H1 (cell line): ENCODE measurements around the gene ACVR1. TPM values are rescaled to one million over a fixed set of nuclear protein-coding genes. Genes with fewer than 3 reads are reported as not detected.

Experiments used
- CTCF ChIA-PET: fragments of 300-600 bp; sonication (Branson Sonifier 250); formaldehyde crosslinking; loops from one replicate; lab custom pipeline; 2021; ENCODE audit not compliant: partially characterized antibody; lab: Charles Lee
- POLR2A ChIA-PET: fragments of 300-600 bp; sonication (Branson Sonifier 250); formaldehyde crosslinking; loops from one replicate; lab custom pipeline; 2021; ENCODE audit warnings: inconsistent platforms; ENCODE audit not compliant: partially characterized antibody; lab: Charles Lee
- DNase-seq, 2 experiments: peaks; one replicate each; pipeline versions ENCODE4 v3.0.0 to v3.0.0-alpha.2; 2010 to 2022; ENCODE audit warnings: low spot score in 2 of 2, low read depth in 1 of 2, mixed read lengths in 1 of 2
- FAIRE-seq: peaks from 2 replicates; lab custom pipeline; 2011; peaks lifted over from hg19 to GRCh38; lab: Jason Lieb, UNC
- H2AFZ ChIP-seq: 2 replicates; pipeline ENCODE4 v1.8.1; 2012; ENCODE audit warnings: low read length, inconsistent platforms
- H2AK5ac ChIP-seq: 2 replicates; pipeline ENCODE4 v1.6.1; 2013; ENCODE audit warnings: low read depth, low read length
- H2BK120ac ChIP-seq: replicated peaks from 2 replicates; pipeline ENCODE3; 2013; ENCODE audit warnings: low read depth, low read length, inconsistent platforms
- H2BK12ac ChIP-seq: 2 replicates; pipeline ENCODE4 v1.6.1; 2013; ENCODE audit warnings: low read depth, low read length
- H2BK15ac ChIP-seq: 2 replicates; pipeline ENCODE4 v1.6.1; 2013; ENCODE audit warnings: low read length
- H2BK20ac ChIP-seq: 2 replicates; pipeline ENCODE4 v1.6.1; 2013; ENCODE audit warnings: low read length
- H2BK5ac ChIP-seq: 2 replicates; pipeline ENCODE4 v1.6.1; 2013; ENCODE audit warnings: low read depth, low read length
- H3K14ac ChIP-seq: 2 replicates; pipeline ENCODE4 v1.6.1; 2013; ENCODE audit warnings: inconsistent platforms; ENCODE audit not compliant: insufficient read length
- H3K18ac ChIP-seq: 2 replicates; pipeline ENCODE4 v1.6.1; 2013; ENCODE audit warnings: low read length; ENCODE audit errors: extremely low read depth
- H3K23ac ChIP-seq: 2 replicates; pipeline ENCODE4 v1.6.1; 2013; ENCODE audit warnings: inconsistent platforms; ENCODE audit not compliant: insufficient read length
- H3K23me2 ChIP-seq: 2 replicates; pipeline ENCODE4 v1.6.1; 2013; ENCODE audit warnings: low read depth, low read length
- H3K27ac ChIP-seq: 2 replicates; pipeline ENCODE4 v1.6.1; 2011; ENCODE audit warnings: low read depth, low read length, inconsistent platforms
- H3K27me3 ChIP-seq, 4 experiments: replicated peaks in 1 of 4; 1 replicate in 1 of 4; 2 replicates in 3 of 4; pipeline versions ENCODE4 v1.6.1 to v1.8.1; 2011 to 2013; ENCODE audit warnings: low read length in 3 of 4, mild to moderate bottlenecking in 3 of 4, inconsistent platforms in 2 of 4, mixed read lengths in 2 of 4, moderate library complexity in 1 of 4; ENCODE audit not compliant: control insufficient read depth in 3 of 4, insufficient read depth in 3 of 4; ENCODE audit errors: extremely low read depth in 1 of 4
- H3K36me3 ChIP-seq, 4 experiments: 2 replicates each; pipeline versions ENCODE4 v1.6.1 to v1.8.1; 2011 to 2013; ENCODE audit warnings: mild to moderate bottlenecking in 4 of 4, low read length in 3 of 4, moderate library complexity in 2 of 4, control low read depth in 1 of 4, inconsistent platforms in 1 of 4; ENCODE audit not compliant: insufficient read depth in 4 of 4, control insufficient read depth in 2 of 4
- H3K4ac ChIP-seq: replicated peaks from 2 replicates; pipeline ENCODE3; 2013; ENCODE audit warnings: low read length, low read depth, mixed read lengths, inconsistent platforms; ENCODE audit not compliant: insufficient read length
- H3K4me1 ChIP-seq, 4 experiments: replicated peaks in 1 of 4; 1 replicate in 1 of 4; 2 replicates in 3 of 4; pipeline versions ENCODE4 v1.6.1 to v1.8.1; 2011 to 2013; ENCODE audit warnings: low read length in 3 of 4, inconsistent platforms in 2 of 4, mixed read lengths in 1 of 4; ENCODE audit not compliant: insufficient read depth in 4 of 4, control insufficient read depth in 3 of 4
- H3K4me2 ChIP-seq, 2 experiments: 2 replicates each; pipeline versions ENCODE4 v1.6.1 to v1.8.1; 2011 to 2013; ENCODE audit warnings: low read depth in 2 of 2, low read length in 2 of 2, control low read depth in 1 of 2, inconsistent platforms in 1 of 2, mild to moderate bottlenecking in 1 of 2; ENCODE audit not compliant: insufficient read depth in 1 of 2
- H3K4me3 ChIP-seq, 4 experiments: fragments of 200-600, 300-600 bp in 1 of 4; sonication (generic), shearing (Covaris generic), sonication (Bioruptor Twin) in 1 of 4; 2 replicates each; pipeline versions ENCODE4 v1.5.1 to v1.8.1; 2011 to 2016; ENCODE audit warnings: low read length in 4 of 4, low read depth in 3 of 4, control low read depth in 2 of 4, inconsistent platforms in 2 of 4, mild to moderate bottlenecking in 2 of 4, mixed read lengths in 1 of 4, moderate library complexity in 1 of 4; ENCODE audit not compliant: insufficient read depth in 2 of 4; ENCODE audit errors: extremely low read depth in 1 of 4
- H3K56ac ChIP-seq: replicated peaks from 2 replicates; pipeline ENCODE3; 2013; ENCODE audit warnings: low read depth, mild to moderate bottlenecking, mixed read lengths, low read length, inconsistent platforms; ENCODE audit not compliant: insufficient read length
- H3K79me1 ChIP-seq: 2 replicates; pipeline ENCODE4 v1.6.1; 2013; ENCODE audit warnings: low read depth, low read length, control low read depth
- H3K79me2 ChIP-seq, 2 experiments: 2 replicates each; pipeline versions ENCODE4 v1.6.1 to v1.8.1; 2012 to 2013; ENCODE audit warnings: low read length in 2 of 2, mild to moderate bottlenecking in 2 of 2, inconsistent platforms in 1 of 2; ENCODE audit not compliant: insufficient read depth in 2 of 2, control insufficient read depth in 1 of 2
- H3K9ac ChIP-seq, 4 experiments: replicated peaks in 1 of 4; 1 replicate in 1 of 4; 2 replicates in 3 of 4; pipeline versions ENCODE4 v1.6.1 to v1.8.1; 2011 to 2013; ENCODE audit warnings: low read depth in 3 of 4, low read length in 3 of 4, control low read depth in 2 of 4, mild to moderate bottlenecking in 2 of 4, moderate library complexity in 2 of 4, inconsistent platforms in 1 of 4; ENCODE audit errors: extremely low read depth in 1 of 4
- H3K9me3 ChIP-seq, 2 experiments: 2 replicates each; pipeline versions ENCODE4 v1.6.1 to v1.8.1; 2012 to 2013; ENCODE audit warnings: mild to moderate bottlenecking in 2 of 2, moderate library complexity in 2 of 2, control low read depth in 1 of 2, inconsistent platforms in 1 of 2, low read depth in 1 of 2, low read length in 1 of 2, mixed read lengths in 1 of 2; ENCODE audit not compliant: insufficient read depth in 2 of 2
- H4K20me1 ChIP-seq, 2 experiments: replicated peaks in 1 of 2; 2 replicates each; pipeline versions ENCODE3 to v1.8.1; 2011 to 2013; ENCODE audit warnings: inconsistent platforms in 2 of 2, low read length in 2 of 2, mild to moderate bottlenecking in 1 of 2; ENCODE audit not compliant: insufficient read depth in 2 of 2, control insufficient read depth in 1 of 2
- H4K5ac ChIP-seq: 2 replicates; pipeline ENCODE4 v1.6.1; 2013; ENCODE audit warnings: low read length, low read depth, mixed read lengths, inconsistent platforms; ENCODE audit not compliant: insufficient read length
- H4K8ac ChIP-seq: 2 replicates; pipeline ENCODE4 v1.8.0; 2013; ENCODE audit warnings: mild to moderate bottlenecking, moderate library complexity, low read length, inconsistent platforms; ENCODE audit not compliant: insufficient read depth; ENCODE audit errors: extremely low read depth
- H4K91ac ChIP-seq: replicated peaks from 2 replicates; pipeline ENCODE3; 2013; ENCODE audit warnings: low read length, mixed read lengths, inconsistent platforms; ENCODE audit not compliant: insufficient read length
- JUN ChIP-seq: IDR thresholded peaks from 2 replicates; pipeline ENCODE4 v1.6.1; 2011; ENCODE audit warnings: low read depth, mild to moderate bottlenecking, improper control_type of control experiment, low read length
- KDM4A ChIP-seq: IDR thresholded peaks from one replicate; pipeline ENCODE4 v1.7.1; 2012; ENCODE audit warnings: low read depth, mild to moderate bottlenecking, moderate library complexity, low read length, inconsistent platforms; ENCODE audit not compliant: severe bottlenecking
- KDM5A ChIP-seq: fragments of 200-600 bp; IDR thresholded peaks from 2 replicates; pipeline ENCODE4 v1.7.1; 2012; ENCODE audit warnings: mild to moderate bottlenecking, low read length, inconsistent platforms, mixed read lengths
- MAFK ChIP-seq: IDR thresholded peaks from 2 replicates; pipeline ENCODE4 v1.6.1; 2012; ENCODE audit warnings: low read depth, mild to moderate bottlenecking, improper control_type of control experiment, low read length
- WGBS, 2 experiments: shearing (Covaris generic) in 1 of 2; methylation state at CpG; one replicate each; pipeline versions ENCODE4 v1.1.6 to v1.1.7; 2013 to 2015; ENCODE audit warnings: low lambda C conversion rate in 2 of 2, mixed read lengths in 2 of 2, inconsistent platforms in 1 of 2, low coverage in 1 of 2, missing lambda C conversion rate in 1 of 2; ENCODE audit not compliant: insufficient replicate concordance in 2 of 2, insufficient coverage in 1 of 2, insufficient read length in 1 of 2; ENCODE audit errors: extremely low coverage in 1 of 2, missing lambda C conversion rate in 1 of 2; 5-methylcytosine and 5-hydroxymethylcytosine counted together
- polyA plus RNA-seq, 7 experiments: library from polyadenylated mRNA; depleted of rRNA in 3 of 7; stranded (reverse) in 5 of 7; unstranded in 2 of 7; fragments of >200 nt in 5 of 7; fragments of 200-250 nt in 2 of 7; gene quantifications; 1 replicate in 5 of 7; 2 replicates in 1 of 7; 4 replicates in 1 of 7; pipeline versions ENCODE4 v1.2.1 to v1.2.3, GENCODE V29; 2011 to 2013; ENCODE audit warnings: missing spikeins in 2 of 7, mixed read lengths in 2 of 7
- total RNA-seq: library from RNA; stranded (reverse); fragmentation: NEBNext Ultra II Directional; extraction: Animal tissue kit (Norgen Biotek cat#: 25700); gene quantifications from 2 replicates; pipeline ENCODE4 v1.2.1, GENCODE V29; 2021

The ACVR1 gene
- total and polyA plus RNA-seq, 2 of the 8 experiments (the other 6 are each of a cell fraction or from before 2014, with no cell fraction given), result 8.5 to 17.7 TPM

- Histone ChIP-seq H4K91ac (no peak overlapping the region), H3K18ac (no peak overlapping the region), H3K4ac (no peak overlapping the region), H2BK15ac (no peak overlapping the region), H2BK12ac (no peak overlapping the region), H4K5ac (no peak overlapping the region), H4K20me1 (peaks cover 2 to 3% of the 10 kb centered on the region in 2 experiments), H3K9ac (no peak overlapping the region), H2BK5ac (no peak overlapping the region), H3K36me3 (no peaks in the 10 kb centered on the region), H3K23ac (no peak overlapping the region), H3K23me2 (no peaks in the 10 kb centered on the region), H3K4me3 (no peak overlapping the region), H2BK20ac (no peak overlapping the region), H3K14ac (no peak overlapping the region), H2AK5ac (no peak overlapping the region), H2BK120ac (no peak overlapping the region), H3K4me2 (no peak overlapping the region), H3K9me3 (no peaks in the 10 kb centered on the region), H3K27me3 (no peaks in the 10 kb centered on the region), H3K56ac (no peak overlapping the region), H4K8ac (no peak overlapping the region), H3K4me1 (peaks cover 12 to 29% (median 18%) of the 10 kb centered on the region in 4 experiments; a peak in 6 of 7 replicates), H2AFZ (no peak overlapping the region), H3K27ac (no peak overlapping the region), H3K79me2 (peaks cover 0 to 20% of the 10 kb centered on the region in 2 experiments; a peak in 2 of 4 replicates), H3K79me1 (peaks cover 3% of the 10 kb centered on the region; the same call in 1 of the 2 replicates)
- FAIRE-seq, result no peak
- POLR2A ChIA-PET, result no interaction called here
- no peak for TF ChIP-seq KDM4A
- TF ChIP-seq MAFK, result no peak
- TF ChIP-seq KDM5A, result no peak
- no peak for TF ChIP-seq JUN
- WGBS, 2 experiments, result 94% methylated on average over 1 of the region's 1 CpG; no CpG with 5 or more reads in 1 of the 2 experiments
- CTCF ChIA-PET, result interaction anchor here (0.6 to 1.3 kb wide), 5 partner anchors 14 to 197 kb away, joined by 3 to 4 read pairs (median 3); no protein-coding TSS in a partner anchor
- DNase-seq, result no peak
Measured at GRCh38 chr2:157833721-157834120, 42.4 kb downstream of the ACVR1 start.
